Panc1 (cell line): ENCODE results near the gene MTERF4. TPM values are rescaled to one million over a fixed set of nuclear protein-coding genes. Genes with fewer than 3 reads are reported as not detected.

Experiments
- ATAC-seq: fragments of 200-7000 bp; cut with Tn5 transposase; 2 replicates; pipeline ENCODE4 v1.9.1; 2020; ENCODE audit warnings: mild to moderate bottlenecking, moderate library complexity
- BruUV-seq: library from RNA; stranded (reverse); fragments of 400-500 nt; replicated peaks from 2 replicates; lab custom pipeline; 2021; lab: Mats Ljungman, UMichigan
- CTCF ChIA-PET: fragments of 300-600 bp; sonication (Branson Sonifier 250); formaldehyde crosslinking; loops from one replicate; lab custom pipeline; 2022; ENCODE audit warnings: antibody characterized with exemption; lab: Charles Lee
- POLR2A ChIA-PET: fragments of 300-600 bp; sonication (Branson Sonifier 250); formaldehyde crosslinking; loops from one replicate; lab custom pipeline; 2022; ENCODE audit warnings: antibody characterized with exemption; lab: Charles Lee
- DNase-seq: peaks from one replicate; pipeline ENCODE4 v3.0.0-alpha.2; 2010; ENCODE audit warnings: low read depth, low spot score
- H3K27ac ChIP-seq: 2 replicates; pipeline ENCODE4 v1.5.1; 2011; ENCODE audit warnings: mild to moderate bottlenecking, low read length, inconsistent platforms
- H3K27me3 ChIP-seq: fragments of 200-500 bp; sonication (Bioruptor generic); 2 replicates; pipeline ENCODE4 v1.6.0; 2014; ENCODE audit warnings: low read length, inconsistent platforms; ENCODE audit not compliant: control insufficient read depth, insufficient read depth
- H3K36me3 ChIP-seq: fragments of 200-500 bp; sonication (Bioruptor generic); 2 replicates; pipeline ENCODE4 v1.5.1; 2014; ENCODE audit warnings: inconsistent platforms, mild to moderate bottlenecking, low read length, moderate library complexity; ENCODE audit not compliant: control insufficient read depth, insufficient read depth
- H3K4me1 ChIP-seq: 2 replicates; pipeline ENCODE4 v1.5.1; 2011; ENCODE audit warnings: inconsistent platforms, mild to moderate bottlenecking, low read length, moderate library complexity; ENCODE audit not compliant: control insufficient read depth, insufficient read depth
- H3K4me3 ChIP-seq, 2 experiments: 2 replicates each; pipeline ENCODE4 v1.5.1; 2011 to 2012; ENCODE audit warnings: low read depth in 2 of 2, low read length in 2 of 2, mild to moderate bottlenecking in 2 of 2, inconsistent platforms in 1 of 2, moderate library complexity in 1 of 2
- H3K9me3 ChIP-seq: fragments of 200-500 bp; sonication (Bioruptor generic); 2 replicates; pipeline ENCODE4 v1.5.1; 2014; ENCODE audit warnings: low read depth, mild to moderate bottlenecking, inconsistent platforms, low read length, moderate library complexity; ENCODE audit not compliant: control insufficient read depth, insufficient read depth
- POLR2AphosphoS5 ChIP-seq: IDR thresholded peaks from 2 replicates; pipeline ENCODE4 v1.6.1; 2012; ENCODE audit warnings: mild to moderate bottlenecking, low read depth, low read length, moderate library complexity
- SIN3A ChIP-seq: IDR thresholded peaks from 2 replicates; pipeline ENCODE4 v1.6.1; 2012; ENCODE audit warnings: low read depth, mild to moderate bottlenecking, low read length, moderate library complexity, borderline replicate concordance; ENCODE audit not compliant: insufficient read depth
- TCF7L2 ChIP-seq: IDR thresholded peaks from 2 replicates; pipeline ENCODE4 v1.6.1; 2011; ENCODE audit warnings: mild to moderate bottlenecking, low read depth, low read length, inconsistent platforms
- in situ Hi-C: cut with HindIII; loops from 2 replicates; pipeline ENCODE4 v1.10.0; 2016; ENCODE audit warnings: low sequenced_read_pairs, low pct_unique_long_range_greater_than_20kb
- intact Hi-C: fragments of 100-400 bp; cut with micrococcal nuclease; formaldehyde crosslinking; loops from one replicate; pipeline ENCODE4 v1.10.0; 2022; ENCODE audit not compliant: unreplicated experiment
- total RNA-seq: library from RNA; stranded (reverse); gene quantifications from one replicate; pipeline ENCODE4 v1.2.1, GENCODE V29; 2021; ENCODE audit not compliant: unreplicated experiment
- TF ChIP-seq, protein P1 (sequence below): fragments of 450-650 bp; IDR thresholded peaks from 2 replicates; pipeline ENCODE4 v1.5.1; 2017; ENCODE audit warnings: mild to moderate bottlenecking
- TF ChIP-seq, protein P2 (sequence below), 2 experiments: IDR thresholded peaks; 2 replicates each; pipeline ENCODE4 v1.6.1; 2011 to 2012; ENCODE audit warnings: low read depth in 2 of 2, control low read depth in 1 of 2, low read length in 1 of 2, mild to moderate bottlenecking in 1 of 2, moderate library complexity in 1 of 2; ENCODE audit not compliant: insufficient read depth in 1 of 2

The MTERF4 gene
- total RNA-seq, 1 experiment from 2014 or later = 28.9 TPM

DNA sequence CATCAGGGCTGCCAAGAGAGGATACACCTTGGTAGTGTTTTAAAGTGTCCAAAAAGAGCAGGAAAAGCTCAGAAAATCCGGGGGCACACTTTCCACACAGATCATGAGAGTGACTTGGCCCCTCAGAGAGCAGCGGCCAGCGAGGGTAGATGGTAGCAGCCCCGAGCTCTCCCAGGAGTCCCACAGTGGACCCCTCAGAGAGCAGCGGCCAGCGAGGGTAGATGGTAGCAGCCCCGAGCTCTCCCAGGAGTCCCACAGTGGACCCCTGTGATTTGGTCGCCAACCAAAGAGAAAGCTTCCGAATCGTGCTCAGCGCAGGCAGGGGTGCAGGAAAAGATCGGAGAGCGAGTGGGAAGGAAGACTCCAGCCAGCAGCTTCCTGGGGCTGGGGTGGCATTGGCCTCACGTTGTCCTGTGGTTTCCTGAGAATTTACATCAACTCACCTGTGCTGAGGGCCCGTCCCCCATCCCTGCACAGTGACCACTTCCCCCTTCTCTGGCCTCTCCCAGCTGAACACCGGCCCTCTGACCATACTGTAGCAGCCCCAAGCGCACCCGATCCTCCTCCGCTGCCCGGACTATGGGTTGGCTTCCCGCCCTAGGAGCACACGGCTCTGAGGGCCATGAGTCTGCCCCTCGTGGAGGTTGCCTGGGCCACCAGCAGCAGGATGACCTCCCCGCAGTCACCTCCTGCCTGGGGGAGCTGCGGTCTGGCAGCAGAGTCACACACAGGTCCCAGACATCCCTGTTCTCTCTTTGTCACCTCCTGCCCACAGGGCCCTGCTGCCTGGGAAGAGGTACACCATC, 33.7 kb downstream of the MTERF4 start:
- CTCF ChIA-PET = interaction anchor here (1.2 kb wide), 1 partner anchor 217 kb away, joined by 3 read pairs; no protein-coding TSS in a partner anchor
- POLR2A ChIA-PET = no interaction called here

DNA sequence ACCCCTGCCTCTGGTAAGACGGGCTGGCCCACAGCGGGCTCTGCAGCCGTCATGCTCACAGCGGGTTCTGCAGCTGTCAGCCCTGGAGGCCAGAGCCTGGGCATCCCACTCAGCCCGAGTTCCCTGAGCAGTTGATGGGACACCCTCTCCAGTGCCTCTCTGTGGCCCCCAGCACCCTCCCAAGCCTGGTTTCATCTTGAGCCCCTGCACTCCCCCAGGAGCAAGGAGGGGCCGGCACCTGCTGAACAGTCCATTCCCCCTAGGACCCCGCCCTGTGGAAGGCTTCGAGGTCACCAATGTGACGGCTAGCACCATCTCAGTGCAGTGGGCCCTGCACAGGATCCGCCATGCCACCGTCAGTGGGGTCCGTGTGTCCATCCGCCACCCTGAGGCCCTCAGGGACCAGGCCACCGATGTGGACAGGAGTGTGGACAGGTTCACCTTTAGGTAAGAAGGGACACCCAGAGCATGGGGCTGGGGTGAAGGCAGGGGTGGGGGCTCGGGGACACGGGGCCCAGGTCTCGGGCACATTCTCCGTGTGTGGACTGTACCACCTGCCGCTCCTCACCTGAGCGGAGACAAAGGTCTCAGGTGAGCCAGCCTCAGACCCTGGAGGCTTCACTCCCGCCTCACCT, 34.5 kb downstream of the MTERF4 start:
- TF ChIP-seq TCF7L2 (no peak), SIN3A (no peak), POLR2AphosphoS5 (no peak)
- TF ChIP-seq, protein P1, sequence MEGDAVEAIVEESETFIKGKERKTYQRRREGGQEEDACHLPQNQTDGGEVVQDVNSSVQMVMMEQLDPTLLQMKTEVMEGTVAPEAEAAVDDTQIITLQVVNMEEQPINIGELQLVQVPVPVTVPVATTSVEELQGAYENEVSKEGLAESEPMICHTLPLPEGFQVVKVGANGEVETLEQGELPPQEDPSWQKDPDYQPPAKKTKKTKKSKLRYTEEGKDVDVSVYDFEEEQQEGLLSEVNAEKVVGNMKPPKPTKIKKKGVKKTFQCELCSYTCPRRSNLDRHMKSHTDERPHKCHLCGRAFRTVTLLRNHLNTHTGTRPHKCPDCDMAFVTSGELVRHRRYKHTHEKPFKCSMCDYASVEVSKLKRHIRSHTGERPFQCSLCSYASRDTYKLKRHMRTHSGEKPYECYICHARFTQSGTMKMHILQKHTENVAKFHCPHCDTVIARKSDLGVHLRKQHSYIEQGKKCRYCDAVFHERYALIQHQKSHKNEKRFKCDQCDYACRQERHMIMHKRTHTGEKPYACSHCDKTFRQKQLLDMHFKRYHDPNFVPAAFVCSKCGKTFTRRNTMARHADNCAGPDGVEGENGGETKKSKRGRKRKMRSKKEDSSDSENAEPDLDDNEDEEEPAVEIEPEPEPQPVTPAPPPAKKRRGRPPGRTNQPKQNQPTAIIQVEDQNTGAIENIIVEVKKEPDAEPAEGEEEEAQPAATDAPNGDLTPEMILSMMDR = no peak
- TF ChIP-seq, protein P2, sequence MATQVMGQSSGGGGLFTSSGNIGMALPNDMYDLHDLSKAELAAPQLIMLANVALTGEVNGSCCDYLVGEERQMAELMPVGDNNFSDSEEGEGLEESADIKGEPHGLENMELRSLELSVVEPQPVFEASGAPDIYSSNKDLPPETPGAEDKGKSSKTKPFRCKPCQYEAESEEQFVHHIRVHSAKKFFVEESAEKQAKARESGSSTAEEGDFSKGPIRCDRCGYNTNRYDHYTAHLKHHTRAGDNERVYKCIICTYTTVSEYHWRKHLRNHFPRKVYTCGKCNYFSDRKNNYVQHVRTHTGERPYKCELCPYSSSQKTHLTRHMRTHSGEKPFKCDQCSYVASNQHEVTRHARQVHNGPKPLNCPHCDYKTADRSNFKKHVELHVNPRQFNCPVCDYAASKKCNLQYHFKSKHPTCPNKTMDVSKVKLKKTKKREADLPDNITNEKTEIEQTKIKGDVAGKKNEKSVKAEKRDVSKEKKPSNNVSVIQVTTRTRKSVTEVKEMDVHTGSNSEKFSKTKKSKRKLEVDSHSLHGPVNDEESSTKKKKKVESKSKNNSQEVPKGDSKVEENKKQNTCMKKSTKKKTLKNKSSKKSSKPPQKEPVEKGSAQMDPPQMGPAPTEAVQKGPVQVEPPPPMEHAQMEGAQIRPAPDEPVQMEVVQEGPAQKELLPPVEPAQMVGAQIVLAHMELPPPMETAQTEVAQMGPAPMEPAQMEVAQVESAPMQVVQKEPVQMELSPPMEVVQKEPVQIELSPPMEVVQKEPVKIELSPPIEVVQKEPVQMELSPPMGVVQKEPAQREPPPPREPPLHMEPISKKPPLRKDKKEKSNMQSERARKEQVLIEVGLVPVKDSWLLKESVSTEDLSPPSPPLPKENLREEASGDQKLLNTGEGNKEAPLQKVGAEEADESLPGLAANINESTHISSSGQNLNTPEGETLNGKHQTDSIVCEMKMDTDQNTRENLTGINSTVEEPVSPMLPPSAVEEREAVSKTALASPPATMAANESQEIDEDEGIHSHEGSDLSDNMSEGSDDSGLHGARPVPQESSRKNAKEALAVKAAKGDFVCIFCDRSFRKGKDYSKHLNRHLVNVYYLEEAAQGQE (IDR thresholded peaks at IDR 0.05; ENCODE audit: insufficient read depth in 1 of 2, low read depth in 2 of 2, low read length in 1 of 2) = no peak
- BruUV-seq = no TSS peak
- Histone ChIP-seq H3K4me3 (no peak overlapping the region), H3K27me3 (no peaks in the 10 kb centered on the region), H3K36me3 (no peaks in the 10 kb centered on the region), H3K27ac (no peak overlapping the region), H3K4me1 (no peaks in the 10 kb centered on the region), H3K9me3 (no peaks in the 10 kb centered on the region)
- ChIA-PET POLR2A (no interaction called here), CTCF (interaction anchor here (1.2 kb wide), 1 partner anchor 216 kb away, joined by 3 read pairs; no protein-coding TSS in a partner anchor)
- intact Hi-C loops (no loop called here), in situ Hi-C loops (no loop called here)
- no peak for DNase-seq
- no peak for ATAC-seq

More for the DNA sequence above, 33.7 kb downstream of the MTERF4 start:
- ATAC-seq = no peak
- TF ChIP-seq POLR2AphosphoS5 (no peak), SIN3A (no peak), TCF7L2 (no peak)
- TF ChIP-seq, protein P2 (IDR thresholded peaks at IDR 0.05; ENCODE audit: insufficient read depth in 1 of 2, low read depth in 2 of 2, low read length in 1 of 2) = no peak
- TF ChIP-seq, protein P1 = no peak
- H3K4me1 ChIP-seq = no peaks in the 10 kb centered on the region
- in situ Hi-C loops (no loop called here), intact Hi-C loops (no loop called here)
- H3K27me3 ChIP-seq = no peaks in the 10 kb centered on the region
- no peaks in the 10 kb centered on the region for H3K9me3 ChIP-seq
- BruUV-seq = no TSS peak
- no peak overlapping the region for H3K4me3 ChIP-seq
- H3K27ac ChIP-seq = no peak overlapping the region
- no peaks in the 10 kb centered on the region for H3K36me3 ChIP-seq
- no peak for DNase-seq
